GM19043 (cell line): ENCODE results near the gene CMBL.
"Not testable (repeated sequence)": the region's sequence is repeated elsewhere in the genome, so short reads cannot be mapped to it uniquely, and the experiment has no call there.

Experiments
- ATAC-seq: cut with Tn5 transposase; IDR thresholded peaks from one replicate; pipeline ENCODE4 v1.9.1; 2021; ENCODE audit warnings: low read depth; ENCODE audit not compliant: unreplicated experiment

The CMBL gene

DNA sequence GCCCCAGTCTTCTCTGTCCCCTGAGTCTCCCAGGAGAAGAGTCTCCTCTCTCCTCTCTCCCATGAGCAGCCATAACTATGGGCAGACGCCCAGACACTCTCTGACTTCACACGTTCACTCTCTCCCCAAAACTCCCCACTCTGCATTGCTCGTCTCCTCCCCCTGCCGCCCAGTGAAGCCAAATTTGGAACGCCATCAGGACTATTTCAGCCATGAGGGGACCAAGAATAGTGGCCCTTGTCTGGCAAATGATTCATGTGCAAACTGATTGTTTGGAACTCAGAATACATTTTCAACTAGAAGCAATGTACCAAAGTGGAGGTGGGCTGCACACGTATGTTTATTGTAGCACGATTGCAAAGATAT, 20.9 kb downstream of the CMBL start:
- no peak for ATAC-seq

DNA sequence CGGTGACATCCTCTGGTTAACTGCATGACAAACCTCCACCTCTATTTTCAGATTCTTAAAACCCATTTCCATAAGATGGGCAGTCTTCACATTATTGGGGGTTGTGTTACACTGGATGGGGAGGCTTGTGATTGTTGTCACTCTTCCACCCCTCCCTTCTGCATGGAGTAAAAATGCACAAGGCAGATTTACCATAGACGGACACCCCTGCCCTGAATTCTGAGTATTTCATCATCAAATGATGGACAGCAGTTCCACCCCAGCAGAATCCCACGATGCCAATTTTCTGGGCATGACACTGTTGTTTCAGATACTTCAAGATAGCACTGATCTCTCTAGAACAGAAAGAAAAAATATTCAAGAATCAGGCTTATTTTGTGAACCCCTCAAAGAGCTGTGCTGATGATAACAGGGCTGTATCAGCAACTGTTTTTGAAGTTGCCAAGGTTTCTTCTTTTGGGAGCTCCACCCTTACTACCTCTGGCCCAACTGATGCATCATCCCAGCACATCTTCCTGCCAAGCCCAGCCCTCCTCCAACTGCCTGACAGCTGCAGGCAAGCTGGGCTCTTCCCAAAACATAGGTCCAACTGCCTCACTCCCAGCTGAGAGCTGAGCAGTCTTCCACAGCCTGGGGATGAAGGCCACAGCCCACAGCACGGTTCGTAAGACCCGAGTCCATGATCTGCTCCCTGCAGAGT, 21.4 kb downstream of the CMBL start:
- ATAC-seq = no peak

DNA sequence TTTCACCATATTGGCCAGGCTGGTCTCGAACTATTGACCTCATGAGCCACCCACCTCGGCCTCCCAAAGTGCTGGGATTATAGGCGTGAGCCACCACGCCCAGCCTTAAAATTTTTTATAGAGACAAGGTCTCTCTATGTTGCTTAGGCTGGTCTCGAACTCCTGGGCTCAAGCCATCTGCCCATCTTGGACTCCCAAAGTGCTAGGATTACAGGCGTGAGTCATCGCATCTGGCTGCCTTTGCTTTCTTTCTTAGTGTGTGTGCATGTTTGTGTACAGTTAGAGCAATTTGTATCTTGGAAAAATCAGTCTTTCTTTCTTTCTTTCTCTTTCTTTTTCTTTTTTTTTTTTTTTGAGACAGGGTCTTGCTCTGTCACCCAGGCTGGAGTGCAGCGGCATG, 22.3 kb downstream of the CMBL start:
- ATAC-seq = not testable (repeated sequence)

DNA sequence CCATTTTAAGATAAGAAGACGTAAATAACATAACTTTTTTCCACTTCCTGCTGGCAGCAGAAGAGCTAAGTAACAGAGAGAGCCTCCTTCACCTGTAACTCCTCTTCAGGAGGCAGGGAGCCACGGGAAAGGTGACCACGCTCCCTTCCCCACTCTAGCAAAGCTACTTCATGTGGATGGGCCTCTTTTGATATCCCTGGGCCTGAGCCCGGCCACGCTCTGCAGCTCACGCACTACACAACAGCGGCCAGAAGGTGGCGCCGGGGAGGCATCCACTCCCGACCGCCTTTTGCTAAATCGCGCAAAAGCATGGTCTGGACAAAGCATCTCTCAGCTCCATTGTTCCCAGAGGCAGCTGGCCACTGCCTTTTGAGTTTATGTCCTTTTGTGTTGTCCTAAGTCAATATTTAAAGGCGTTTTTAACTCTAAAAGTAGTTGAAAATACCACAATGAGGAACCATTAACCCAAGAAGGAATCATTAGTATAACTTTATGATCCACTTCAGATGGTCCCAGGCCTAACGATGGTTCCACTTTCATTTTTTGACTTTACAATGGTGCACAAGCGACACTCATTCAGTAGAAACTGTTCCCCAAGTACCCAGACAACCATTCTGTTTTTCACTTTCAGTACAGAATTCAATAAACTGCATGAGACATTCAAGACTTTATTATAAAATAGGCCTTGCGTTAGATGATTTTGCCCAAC, 23.6 kb downstream of the CMBL start:
- ATAC-seq = peak; percentile 94

DNA sequence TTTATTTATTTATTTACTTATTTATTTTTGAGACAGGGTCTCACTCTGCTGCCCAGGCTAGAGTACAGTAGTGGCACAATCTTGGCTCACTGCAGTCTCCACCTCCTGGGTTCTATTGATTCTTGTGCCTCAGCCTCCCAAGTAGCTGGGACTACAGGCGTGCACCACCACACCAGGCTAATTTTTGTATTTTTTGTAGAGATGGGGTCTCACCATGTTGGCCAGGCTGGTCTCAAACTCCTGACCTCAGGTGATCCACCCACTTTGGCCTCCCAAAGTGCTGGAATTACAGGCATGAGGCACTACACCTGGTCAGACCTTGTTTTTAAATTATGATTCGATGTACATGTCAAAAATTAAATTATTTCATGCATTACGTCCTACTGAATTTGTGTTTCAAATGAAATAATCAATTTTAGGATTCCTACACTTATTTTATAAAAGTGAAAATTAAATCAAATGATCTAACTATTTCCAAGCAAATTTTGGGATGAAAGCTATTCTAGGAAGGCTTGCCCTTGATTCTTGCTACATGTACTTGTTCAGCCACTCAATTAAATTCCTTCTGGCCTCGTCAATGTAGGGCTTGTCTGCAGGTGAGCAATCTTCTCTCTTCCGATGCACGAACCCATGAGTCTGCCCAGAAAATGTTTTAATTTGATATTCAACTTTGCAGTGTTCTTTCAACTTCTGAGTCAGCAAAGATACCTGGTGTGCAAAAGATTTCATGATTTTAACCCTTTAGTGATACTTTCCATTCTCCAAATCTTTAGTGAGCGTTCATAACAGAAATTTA, 27.6 kb downstream of the CMBL start:
- ATAC-seq = no peak

DNA sequence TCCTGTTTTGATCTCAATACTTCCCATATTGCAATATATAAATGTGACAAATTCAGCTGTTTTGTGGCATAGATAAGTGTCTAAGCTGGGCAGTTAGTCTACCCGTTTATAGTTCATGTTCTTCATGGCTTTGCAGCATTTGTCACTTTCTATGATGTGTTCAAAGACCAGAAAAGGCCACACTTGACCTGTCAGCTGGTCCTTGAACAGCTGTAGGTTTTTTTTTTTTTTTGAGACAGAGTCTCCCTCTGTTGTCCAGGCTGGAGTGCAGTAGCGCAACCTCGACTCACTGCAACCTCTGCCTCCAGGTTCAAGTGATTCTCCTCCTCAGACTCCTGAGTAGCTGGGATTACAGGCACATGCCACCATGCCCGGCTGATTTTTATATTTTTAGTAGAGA, 28.4 kb downstream of the CMBL start:
- ATAC-seq = no peak

DNA sequence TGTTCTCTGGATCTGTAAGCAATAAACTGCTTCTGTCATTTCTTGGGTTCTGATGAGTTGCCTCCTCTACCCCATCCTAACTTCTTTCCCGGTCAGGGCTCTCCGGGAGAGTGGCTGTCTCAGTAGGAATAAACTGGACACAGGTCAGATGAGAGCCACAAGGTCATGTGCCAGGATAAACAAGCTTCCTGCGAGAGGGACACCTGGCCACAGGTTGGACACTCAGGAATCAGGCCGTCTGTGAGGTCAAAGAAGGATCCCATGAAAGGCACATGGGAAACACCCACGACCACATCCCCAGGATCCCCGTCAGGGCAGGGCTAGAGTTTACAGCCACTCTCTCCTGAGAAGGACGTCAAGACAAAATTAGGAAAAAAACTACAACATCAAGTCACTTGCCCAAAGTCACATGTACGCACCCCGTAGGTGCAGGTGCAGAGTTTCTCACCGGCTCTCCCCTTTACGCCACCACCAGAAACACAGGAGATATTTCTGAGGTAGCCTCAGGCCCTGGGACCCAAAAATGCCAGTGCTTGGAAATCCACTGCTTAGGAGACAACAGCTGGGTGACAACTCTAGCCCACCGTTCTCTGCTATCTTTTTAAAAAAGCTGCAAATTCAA, 28.9 kb downstream of the CMBL start:
- no peak for ATAC-seq

DNA sequence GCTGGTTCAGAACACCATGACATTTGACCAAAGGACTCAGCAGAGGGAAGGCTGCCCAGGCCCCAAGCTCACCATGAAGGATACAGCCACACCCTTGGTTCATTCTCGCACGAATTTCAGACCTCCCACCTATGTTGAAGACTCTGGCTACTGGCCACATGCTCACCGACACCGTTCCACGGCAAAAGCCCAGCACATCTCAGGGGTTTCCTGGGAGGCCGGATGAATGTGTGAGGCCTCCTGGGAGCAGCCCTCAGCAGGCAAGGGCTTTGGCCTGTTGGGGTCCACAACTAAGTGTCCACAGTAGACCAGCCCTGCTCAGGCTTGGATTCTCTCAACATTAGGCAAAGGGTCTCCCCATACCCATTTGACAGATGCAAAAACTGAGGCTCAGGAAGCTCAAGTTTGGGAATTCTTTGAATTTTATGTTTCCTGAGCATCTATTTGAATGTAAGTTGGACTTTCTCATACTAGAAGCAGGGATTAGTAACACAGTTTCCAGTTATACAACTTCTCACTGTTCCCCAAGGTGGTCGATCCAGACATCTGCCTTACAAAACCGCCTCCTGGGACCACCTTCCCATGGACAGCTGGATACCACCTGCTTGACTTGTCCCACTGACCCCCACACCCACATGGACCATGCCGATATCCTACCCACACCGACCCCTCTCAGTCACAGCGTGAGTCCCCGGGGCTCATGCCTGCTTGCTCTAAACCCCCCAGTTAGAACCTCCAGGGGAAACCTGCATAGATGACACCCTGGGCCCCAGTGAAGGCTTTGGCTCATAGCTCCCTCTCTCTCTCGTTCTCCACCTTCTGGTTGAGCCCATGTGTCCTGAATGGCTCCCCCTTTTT, 29.7 kb downstream of the CMBL start:
- ATAC-seq = no peak

DNA sequence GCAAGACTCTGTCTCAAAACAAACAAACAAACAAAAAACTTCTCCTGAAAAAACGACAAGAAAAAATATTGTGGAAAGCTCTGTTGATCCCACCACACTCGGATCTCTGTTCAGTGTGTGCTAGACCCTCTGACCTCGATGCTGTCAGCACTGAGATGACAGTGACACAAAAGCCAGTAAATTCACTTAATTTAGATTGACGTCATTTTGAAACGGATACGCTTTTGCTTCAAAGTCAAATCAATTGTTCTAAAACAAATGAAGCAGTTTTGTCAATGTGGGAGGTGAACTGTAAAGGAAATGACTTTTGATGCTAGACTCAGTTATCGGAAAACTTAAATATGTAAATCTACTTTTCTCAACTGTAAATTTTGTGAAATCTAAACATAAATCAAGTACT, 31.0 kb downstream of the CMBL start:
- no peak for ATAC-seq

DNA sequence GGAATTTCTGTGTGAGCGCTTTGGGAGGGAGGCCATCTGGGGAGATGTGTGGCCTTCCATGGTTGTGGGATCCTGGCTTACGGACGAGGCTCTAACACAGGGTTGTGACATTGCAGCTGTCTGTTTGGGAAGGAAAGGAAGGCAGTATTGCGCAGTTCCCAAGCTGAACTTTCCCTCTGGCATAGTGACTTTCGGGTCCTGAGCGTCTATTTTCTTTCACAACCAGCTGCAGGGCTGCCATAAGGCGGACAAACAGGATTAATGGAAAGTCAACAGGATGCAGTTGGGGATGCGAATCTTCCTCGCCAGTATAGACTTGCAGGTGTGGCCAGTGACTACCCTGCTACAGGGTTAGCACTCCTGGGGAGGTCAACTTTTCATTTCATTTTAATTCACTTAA, 31.7 kb downstream of the CMBL start:
- no peak for ATAC-seq

DNA sequence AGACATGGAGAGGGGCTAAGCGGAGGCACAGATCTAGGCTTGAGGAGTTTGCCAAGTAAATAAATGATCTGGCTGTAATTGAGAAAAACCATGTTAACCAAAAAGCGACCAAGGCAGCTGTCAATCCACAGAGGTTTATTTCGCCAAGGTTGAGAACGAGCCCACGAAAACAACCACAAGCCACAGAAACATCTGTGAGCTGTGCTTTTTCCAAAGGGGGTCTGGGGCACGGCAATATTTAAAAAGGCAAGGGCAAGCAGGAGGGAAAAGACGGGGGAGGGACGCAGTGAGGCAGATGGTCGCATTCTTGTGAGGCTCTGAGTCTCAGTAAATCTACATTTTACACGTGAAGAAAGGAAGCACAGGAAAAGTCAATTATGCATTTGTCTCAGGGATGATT, 32.2 kb downstream of the CMBL start:
- no peak for ATAC-seq

DNA sequence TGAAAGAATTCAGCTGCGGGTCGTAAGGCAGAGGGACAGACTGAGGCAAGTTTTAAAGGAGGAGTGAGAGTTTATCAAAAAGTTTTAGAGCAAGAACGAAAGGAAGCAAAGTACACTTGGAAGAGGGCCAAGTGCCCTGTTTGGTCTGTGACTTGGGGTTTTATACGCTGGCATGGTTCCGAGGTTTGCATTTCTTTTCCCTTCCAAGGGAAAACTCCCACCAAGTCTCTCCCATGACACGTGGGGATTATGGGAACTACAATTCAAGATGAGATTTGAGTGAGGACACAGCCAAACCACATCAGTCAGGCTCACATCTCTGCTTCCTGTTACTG, 34.9 kb downstream of the CMBL start:
- not testable (repeated sequence) for ATAC-seq

DNA sequence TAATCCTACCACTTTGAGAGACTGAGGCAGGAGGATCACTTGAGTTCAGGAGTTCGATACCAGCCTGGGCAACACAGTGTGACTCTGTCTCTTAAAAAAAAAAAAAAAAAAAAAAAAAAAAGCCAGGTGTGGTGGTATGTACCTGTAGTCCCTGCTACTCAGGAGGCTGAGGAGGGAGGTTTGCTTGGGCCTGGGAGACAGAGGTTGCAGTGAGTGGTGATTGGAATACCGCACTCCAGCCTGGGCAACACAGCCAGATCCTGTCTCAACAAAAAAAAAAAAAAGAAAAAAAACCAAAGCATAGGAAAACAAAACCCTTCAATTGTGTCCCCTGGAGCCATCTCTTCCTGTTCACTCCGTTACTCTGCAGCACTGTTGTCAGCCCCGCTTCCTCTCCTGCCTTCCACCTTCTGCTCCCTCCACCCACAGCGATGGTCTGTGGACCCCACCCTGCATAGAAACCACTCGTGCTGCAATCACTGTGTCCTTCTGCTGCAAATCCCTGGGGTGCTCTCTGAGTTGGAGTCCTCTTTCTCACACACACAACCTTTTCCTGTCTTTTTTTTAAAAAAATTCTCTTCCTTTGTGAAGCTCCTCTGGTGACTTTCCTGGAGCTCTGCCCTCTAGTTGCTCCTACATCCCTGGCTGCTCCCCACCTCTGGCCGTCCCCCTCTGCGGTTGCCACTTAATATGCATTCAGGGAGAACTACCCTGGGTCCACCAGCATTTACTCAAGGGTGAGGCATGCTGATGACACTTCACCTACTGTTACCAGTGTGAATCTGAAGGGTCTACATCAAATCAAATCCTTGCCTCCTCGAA, 35.4 kb downstream of the CMBL start:
- ATAC-seq = no peak

DNA sequence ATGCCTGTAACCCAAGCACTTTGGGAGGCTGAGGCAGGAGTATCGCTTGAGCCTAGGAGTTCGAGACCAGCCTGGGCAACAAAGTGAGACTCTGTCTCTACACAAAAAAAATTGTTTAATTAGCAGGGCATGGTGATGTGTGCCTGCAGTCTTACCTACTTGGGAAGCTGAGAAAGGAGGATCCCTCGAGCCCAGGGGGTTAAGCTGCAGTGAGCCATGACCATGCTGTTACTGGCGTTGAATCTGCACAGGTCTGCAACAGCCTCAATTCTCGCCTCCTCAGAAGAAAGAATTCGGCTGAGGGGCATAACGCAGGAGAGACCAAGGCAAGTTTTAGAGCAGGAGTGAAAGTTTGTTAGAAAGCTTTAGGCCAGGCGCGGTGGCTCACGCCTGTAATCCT, 39.6 kb downstream of the CMBL start:
- no peak for ATAC-seq

DNA sequence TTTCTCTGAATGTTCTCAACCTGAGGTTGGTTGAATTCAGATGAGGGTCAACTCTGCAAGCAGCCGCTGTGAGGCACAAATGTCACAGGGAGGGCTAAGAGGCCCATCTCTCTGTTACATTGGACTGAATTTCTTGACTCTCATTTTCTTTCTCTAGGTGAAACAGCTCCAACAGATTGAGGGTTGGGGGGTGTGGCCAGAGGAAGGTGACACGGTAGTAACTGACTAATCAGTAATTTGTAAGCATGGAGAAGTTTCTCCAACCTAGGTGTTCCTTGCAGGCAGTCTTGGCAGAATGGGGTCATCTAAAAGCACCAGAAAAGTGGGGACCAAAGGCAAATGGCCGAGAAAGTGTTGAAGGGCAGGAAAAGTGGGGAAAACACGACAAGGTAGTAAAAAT, 40.9 kb downstream of the CMBL start:
- ATAC-seq = no peak

DNA sequence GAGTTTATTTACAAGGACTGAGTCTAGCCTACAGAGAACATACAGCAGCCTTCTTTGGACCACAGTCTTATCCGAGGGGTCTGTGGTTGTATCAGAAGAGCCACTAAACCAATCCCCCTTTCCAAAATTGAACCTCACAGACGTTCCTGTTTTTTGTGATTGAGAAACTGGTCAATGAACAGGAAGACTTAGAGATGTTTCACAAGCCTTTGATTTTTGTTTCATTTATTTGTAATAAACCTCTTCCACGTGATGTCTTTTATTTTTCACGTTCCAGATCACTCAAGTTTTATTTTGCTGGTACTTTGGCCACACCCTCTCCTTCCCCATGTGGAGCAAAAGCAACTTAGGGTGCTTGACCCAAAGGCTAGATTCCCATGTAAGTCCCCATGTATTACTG, 41.6 kb downstream of the CMBL start:
- ATAC-seq = no peak

DNA sequence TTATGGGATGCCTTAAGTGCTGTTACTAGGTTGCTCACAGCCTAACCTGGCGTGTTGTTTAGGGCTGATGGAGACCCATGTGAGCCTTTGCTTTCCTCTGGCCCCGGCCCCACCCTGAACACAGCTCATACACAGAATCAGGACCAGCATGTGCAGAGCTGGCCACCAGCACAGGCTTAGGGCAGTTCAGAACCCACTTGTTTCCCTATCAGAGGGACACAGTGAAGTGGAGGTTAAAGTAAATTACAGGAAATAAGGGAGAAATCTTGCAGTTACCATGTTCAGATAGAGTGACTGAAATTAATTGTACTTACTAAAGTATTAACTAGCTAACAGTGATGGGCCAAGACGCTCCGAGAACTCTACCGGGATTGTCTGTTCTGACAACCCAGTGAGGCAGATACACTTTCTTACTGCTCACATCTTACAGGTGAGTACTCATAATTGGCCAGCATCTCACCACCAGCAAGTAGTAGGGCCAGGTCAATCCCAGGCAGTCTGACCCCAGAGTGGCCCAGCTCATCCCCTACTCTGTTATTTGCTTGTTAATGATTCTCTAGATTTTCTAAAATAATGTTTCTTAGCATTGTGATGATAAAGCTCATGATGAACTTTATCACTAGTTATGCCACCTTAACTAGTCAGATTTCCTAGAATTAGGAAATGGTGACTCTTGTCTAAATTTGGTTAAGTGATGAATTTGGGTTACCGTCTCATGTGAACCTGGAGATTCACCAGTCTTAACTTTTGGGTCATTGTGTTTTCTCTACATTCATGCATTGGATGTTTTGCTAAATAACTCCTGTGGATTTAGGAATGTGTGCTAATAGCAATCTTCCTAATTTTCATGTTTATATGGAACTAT, 42.2 kb downstream of the CMBL start:
- ATAC-seq = no peak

DNA sequence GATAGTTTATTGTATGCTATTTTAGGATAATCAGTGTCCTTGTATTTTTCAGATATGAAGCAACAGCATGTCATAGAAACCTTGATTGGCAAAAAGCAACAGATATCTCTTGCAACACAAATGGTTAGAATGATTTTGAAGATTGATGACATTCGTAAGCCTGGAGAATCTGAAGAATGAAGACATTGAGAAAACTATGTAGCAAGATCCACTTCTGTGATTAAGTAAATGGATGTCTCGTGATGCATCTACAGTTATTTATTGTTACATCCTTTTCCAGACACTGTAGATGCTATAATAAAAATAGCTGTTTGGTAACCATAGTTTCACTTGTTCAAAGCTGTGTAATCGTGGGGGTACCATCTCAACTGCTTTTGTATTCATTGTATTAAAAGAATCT, 43.1 kb downstream of the CMBL start:
- ATAC-seq = no peak

DNA sequence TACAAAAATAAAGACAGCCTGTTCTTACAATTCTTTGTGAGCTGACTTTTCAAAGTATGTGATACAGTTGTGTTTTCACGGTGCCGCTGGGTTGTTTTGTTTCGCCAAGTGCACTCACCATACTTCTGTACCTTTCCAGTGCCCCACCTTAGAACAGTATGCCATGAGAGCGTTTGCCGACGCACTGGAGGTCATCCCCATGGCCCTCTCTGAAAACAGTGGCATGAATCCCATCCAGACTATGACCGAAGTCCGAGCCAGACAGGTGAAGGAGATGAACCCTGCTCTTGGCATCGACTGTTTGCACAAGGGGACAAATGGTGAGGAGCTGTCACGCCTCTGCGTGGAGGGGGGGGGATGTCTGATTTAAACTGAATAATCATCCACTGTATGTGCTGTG, 44.7 kb downstream of the CMBL start:
- no peak for ATAC-seq
